Raji (cell line): ENCODE results near the gene EHBP1L1.

ENCODE experiments used
- POLR2A ChIP-seq: IDR thresholded peaks from 2 replicates; pipeline ENCODE4 v1.6.1; 2011; ENCODE audit warnings: low read depth, low read length, control low read depth; ENCODE audit not compliant: insufficient read depth

Gene EHBP1L1

DNA sequence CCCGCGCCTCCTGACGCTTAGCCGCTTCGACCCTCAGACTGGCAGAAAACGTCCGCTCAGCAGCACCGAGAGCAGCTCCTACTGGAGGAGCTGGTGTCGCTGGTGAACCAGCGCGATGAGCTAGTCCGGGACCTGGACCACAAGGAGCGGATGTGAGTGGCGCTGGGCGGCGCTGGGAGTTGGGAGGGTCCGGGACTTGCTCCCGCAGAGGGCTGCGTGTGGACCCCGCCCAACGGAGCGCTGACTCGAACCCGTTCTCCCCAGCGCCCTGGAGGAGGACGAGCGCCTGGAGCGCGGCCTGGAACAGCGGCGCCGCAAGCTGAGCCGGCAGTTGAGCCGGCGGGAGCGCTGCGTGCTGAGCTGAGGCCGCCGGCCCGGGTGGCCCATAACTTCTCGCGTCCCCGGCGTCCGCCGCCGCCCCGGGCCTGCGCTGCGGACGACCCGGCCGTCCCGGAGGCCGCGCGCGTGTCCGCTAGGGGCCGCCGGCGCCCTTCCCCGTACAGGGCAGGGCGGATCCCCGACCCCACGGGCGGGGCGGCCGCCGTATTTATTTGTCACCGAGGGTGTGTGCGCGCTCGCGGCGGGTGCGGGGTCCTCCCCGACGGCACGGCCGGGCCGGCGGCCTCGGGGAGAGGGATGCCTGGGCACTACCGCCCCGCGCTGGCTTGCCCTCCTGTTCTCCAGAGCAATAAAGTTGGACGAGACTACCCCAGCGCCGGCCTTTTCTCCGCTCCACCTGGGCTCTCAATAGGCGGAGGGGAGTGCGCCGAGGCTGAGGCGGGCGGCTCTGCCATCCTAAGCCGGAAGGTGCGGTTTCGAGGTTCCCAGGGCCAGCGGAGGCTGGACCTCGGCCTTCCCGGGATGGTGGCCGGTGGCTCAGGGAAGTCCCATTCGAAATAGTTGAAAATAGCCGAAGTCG, 16.3 kb downstream of the EHBP1L1 start:
- TF ChIP-seq POLR2A: no peak

DNA sequence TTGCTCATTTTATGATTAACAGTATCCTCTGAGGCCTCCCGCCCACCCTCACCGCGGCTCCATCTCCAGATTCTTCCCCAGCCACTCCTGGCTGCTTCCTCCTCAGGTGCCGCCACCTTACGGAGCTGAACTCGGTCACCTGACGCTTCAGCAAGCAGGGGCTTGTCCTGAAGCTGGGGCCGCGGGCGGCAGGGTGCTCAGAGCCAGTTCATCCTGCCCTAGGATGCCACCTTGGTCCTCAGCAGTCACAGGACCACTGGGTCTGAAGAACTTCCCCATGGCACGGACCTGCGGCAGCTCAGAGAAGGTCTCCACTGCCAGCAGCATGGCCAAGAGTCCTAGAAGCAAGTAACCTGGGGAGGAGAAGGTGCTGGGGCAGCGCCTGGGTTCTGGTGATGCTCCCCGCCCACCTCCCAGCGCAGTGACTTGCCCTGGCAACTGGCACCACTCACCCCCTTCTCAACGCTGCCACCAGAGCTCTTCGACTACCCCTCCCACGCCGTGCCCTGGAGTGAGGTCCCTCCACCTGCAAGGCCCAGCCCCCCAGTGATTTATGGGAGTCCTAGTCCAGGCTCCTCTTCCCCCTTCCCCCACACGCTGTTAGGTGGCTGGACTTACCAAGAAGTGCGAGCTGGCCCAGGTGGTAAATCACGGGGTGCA, 17.1 kb downstream of the EHBP1L1 start:
- no peak for TF ChIP-seq POLR2A

DNA sequence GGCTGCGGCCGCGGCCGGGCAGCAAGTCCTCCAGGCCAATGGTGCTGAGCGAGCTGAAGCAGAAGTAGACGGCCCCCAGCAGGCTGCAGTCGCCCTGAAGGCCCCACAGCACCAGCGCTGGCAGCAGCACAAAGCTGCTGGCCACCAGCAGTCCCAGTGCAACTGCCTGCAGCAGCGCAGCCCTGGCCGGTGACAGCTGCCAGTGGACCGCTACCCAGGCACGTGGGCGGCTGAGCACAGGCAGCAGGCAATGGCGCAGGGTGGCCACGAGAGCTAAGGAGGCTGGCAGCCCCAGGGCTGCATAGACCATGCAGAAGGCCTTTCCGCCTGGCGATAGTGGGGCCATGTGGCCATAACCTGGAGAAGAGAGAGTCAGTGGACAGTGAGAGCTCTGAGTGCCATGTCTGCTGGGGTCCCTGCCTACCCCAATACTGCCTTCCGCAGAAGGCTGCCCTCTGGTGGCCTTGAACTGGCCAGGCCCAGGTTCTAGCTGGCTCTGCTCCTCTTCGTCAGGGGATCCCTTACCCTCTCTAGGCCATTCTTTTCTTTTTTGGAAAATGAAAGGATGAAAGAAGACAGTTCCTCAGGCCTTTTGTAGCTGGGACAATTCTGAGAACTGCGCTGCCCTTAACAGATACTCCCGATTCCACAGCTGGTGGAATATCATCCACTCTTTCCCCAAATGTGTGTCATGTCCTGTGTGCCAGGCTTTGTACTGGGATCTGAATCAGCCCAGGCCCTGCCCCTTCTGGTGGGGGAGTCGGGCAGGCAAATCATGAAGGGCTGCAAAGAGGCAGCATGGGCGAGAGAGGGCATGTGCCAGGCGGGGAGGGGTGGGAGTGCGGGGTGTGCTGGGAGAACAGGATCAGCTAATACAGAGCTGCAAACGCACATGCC, 17.9 kb downstream of the EHBP1L1 start:
- no peak for TF ChIP-seq POLR2A

DNA sequence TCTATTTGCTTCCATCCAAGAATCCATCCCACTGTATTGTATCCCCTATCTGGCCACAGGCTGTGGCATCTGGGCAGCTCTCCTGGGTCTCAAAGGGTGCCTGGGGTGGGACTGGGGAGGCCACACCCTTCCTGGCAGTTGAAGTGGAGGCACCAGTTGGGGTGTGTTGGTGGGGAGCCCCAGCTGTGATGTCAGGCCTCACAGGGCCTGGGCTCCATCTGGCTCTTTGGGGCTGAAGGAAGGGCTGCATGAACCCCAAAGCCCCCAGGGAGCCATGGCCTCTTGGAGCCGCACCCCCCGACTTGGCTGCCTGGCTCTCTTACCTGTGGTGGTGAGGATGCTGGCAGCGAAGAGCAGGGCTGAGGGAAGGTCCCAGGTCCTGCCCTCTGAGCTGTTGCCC, 19.3 kb downstream of the EHBP1L1 start:
- no peak for TF ChIP-seq POLR2A

DNA sequence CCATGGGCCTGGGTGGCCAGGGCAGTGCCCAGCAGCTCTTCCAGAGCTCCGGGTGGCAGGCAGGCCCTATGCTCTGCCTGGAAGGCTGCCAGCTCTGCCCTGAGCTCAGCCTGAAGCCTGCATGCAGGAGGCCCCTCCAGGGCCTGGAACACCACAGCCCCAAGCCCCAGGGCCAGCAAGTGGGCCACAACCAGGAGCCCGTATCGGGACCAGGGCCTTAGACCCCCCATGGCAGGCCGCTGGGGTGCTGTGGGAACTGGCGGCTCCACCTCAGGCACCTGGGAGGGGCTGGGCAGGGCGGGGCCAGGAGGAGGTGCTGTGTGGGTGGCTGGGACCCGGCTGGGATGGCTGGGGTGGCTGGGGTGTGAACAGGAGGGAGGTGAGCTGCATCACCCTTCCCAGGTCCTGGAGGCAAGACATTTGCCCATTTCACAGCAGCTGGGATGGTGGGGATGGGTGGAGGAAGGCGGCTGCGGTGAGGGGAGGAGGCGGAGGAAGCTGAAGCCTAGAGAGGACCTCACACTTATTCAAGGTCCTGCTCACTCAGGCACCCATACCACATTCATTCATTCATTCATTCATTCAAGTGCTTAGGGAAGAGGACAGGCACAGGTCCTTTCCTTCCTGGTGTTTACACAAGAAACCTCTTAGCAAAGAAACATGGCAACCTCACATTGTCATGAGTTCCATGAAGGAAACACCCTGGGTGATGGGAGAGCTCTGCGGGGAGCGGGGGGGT, 19.9 kb downstream of the EHBP1L1 start, which contains the start of gene KCNK7:
KCNK7 (minus strand) TSS at position 258 of the 739 bp plus-strand sequence; CDS start at position 230, 28 bp downstream.
- no peak for TF ChIP-seq POLR2A

DNA sequence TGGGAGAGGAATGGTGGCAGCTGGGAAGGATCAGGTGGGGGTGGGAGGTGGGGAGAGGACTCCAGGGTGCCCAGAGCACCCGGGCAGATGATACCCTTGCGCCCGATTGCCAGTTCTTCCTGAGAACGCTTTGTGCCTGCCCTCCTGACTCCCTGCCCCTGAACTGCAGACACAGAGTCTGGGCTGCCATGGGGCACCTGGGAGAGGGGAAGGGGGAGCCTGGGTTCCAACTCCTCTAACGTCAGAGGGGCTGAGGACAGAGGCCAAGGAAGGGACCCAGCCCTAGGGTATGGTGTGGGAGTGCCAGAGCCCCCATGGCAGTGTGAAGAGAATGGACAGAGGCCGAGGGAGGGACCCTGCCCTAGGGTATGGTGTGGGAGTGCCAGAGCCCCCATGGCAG, 20.7 kb downstream of the EHBP1L1 start:
- TF ChIP-seq POLR2A: no peak

DNA sequence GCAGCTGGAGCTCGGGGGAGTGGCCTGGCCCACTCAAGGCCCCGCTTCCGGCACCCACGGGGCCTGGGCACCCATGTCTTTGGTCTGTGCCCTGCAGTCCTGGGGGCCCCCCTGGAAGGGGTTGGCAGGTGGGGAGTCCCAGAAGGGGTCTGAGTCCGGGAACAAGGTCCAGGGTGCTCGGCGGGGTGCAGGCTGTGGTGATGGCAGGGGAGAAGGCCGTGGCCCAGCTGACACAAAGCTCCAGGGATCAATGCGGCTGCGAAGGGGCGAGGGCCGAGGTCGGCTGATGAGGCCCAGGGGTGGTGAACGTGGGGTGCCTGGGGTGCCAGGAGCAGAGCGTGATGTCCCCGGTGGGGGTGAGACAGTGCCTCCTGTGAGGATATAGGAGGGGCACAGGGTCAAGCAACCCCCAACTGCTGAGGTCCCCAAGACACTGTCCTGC, 22.4 kb downstream of the EHBP1L1 start:
- no peak for TF ChIP-seq POLR2A

DNA sequence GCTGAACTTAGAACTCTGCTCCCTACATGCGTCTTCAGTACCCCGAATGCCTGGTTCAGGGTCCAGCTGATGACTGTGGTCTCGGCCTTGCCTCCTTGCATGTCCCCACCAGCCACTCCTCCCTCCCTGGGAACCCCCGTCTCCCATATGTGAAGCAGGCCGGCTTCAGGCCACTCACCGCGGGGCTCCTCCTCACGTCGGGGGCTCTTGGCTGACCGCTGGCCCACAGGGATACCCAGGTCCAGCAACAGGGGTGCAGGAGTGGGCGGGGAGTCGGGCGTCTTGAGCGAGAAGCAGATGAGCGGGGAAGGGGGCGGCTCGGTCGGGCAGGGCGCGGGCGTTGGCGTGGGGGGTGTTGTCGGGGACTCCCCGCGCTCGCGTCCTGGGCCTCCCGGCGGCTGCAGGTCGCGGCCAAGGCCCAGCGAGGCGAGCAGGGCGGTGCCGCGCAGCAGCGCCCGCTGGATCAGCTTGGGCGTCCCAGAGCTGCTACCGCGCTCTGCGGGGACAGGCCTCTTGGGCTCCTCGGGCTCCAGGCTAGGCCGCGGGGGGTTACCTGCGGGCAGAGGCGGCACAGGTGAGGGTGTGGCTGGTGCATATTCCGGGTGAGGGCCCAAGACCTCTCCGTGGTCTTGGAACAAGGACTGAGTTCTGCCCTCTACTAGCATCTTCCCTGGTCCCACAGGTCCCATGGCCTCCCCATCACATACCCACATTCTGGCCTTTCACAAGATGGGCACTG, 23.5 kb downstream of the EHBP1L1 start:
- no peak for TF ChIP-seq POLR2A

DNA sequence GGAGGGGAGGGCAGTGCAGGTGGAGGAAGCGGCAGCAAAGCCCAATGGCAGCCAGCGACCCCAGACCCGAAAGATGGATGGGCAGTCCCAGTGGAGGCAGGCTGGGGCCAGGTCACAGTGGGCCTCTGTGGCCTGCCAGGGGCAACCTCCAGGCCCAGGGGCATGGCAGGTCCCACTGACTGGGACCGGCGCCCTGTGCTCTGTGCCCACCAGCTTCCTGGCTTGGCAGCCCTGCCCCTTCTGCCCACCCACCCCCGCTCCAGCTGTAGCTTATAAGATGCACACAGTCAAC, 24.0 kb downstream of the EHBP1L1 start:
- no peak for TF ChIP-seq POLR2A

DNA sequence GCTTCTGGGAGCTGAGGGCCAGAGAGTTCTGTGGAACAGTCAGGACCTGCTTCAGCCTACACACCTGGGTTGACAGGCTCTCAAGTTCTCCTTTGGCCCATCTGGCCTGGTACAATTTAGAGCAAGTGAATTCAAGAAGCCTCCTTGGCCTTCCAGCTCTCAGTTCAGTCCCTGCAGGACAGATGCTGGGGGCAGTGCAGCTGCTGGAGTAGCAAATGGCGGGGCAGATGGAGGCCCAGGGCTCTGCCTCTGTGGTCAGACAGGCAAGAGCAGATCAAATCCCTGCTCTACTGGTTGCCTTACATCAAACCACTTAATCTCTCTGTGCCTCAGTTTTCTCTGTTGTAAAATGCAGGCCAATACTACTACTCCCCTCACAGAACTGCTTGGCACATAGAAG, 28.4 kb downstream of the EHBP1L1 start:
- TF ChIP-seq POLR2A: no peak

DNA sequence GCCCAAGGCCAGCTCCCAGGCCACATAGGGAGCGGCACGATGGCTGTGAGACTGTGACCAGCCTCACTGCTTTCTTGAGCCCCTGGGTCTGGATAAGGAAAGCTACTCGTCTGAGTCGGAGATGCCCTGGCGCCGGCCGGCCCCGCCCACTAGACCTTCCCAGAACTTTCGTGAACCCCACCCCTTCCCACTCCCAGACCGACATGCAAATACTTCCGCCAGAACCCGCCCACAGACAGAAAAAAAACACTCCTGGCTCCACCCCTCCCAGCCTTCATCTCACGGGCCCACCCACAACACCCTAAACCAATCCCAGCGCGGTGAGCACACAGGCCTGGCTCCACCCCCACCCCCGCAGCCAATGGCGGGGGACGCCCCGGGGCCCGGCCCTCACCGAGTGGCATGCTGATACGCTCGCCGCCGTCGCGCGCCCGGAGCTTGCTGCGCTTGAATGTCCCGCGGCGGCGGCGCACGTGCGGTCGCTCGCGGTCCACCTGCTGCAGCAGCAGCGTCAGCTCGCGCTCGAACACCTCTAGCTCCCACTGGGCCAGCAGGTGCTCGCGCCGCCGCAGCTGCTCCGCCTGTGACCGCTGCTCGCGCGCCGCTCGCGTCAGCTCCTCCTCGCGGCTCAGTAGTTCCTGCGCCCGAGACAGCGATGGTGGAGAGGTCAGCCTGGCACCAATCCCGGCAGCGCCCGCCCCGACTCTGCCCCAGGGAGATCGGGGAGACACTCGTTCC, 31.2 kb downstream of the EHBP1L1 start:
- TF ChIP-seq POLR2A: no peak

DNA sequence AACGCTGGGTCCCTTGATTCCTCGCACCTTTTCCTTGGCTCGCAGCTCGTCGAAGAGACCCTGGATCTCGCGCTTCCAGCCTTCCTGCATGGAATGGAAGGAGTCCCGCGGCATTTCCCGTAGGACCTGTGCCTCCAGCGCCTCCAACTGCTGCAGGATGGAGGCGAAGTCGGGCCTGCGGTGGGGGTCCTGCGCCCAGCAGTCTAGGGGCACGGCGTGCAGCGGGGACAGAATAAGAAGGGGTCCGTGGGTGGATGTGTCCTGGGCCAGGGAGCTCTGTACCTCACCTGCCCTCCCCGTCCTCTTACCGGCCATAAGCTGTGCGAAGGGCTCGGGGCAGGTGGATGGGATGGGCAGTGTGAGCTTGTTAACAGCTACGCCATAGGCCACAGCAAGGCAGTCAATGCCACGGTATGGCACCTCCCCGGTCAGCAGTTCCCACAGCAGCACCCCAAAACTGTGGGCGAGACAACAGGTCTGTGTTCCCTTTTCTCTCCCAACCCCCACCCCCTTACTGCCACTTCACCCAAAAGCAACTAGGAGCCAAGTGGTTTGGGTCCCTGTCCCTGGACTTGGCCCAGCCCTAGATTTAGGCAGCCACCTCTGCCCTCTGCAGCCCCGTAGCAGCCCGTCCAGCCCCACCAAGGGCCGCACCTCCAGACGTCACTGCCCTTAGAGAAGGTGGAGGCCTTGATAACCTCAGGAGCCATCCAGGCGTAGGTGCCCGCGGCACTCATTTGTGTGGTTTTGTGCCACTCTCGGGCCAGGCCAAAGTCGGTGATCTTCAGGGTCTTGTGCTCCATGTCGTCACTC, 32.0 kb downstream of the EHBP1L1 start:
- no peak for TF ChIP-seq POLR2A

DNA sequence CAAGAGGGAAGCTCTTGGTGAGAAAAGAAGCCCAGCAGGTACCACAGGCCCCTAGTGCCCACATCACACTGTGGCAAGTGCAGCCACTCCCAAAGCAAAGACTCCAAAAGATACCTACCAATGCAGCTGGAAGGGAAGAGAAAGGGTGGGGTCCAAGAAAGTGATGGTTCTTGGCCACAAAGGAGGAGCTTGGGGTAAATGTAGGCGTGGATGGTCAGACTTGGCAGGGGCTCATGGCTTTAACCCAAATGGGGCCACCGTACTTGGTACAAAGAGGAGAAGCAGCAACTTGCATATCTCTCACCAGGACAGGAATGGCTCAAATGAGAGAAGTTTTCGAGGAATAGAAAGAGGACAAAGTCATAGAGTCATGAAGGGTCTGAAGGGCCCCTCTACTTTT, 33.4 kb downstream of the EHBP1L1 start:
- no peak for TF ChIP-seq POLR2A
